GM12878 (cell line): ENCODE measurements around the gene SYPL1.

Experiments used
- CBX5 ChIP-seq: sonication (generic); IDR thresholded peaks from 2 replicates; pipeline ENCODE4 v1.6.1; 2016; ENCODE audit warnings: low read depth, moderate library complexity, mild to moderate bottlenecking, inconsistent platforms
- CHD1 ChIP-seq: IDR thresholded peaks from 2 replicates; pipeline ENCODE4 v1.6.1; 2012; ENCODE audit warnings: low read depth, low read length, improper control_type of control experiment
- E2F8 ChIP-seq: fragments of 450-650 bp; IDR thresholded peaks from 2 replicates; pipeline ENCODE4 v1.6.1; 2018; ENCODE audit warnings: mild to moderate bottlenecking, low read depth, moderate library complexity; ENCODE audit not compliant: partially characterized antibody
- EP300 ChIP-seq, 2 experiments: fragments of 150-350 bp in 1 of 2; IDR thresholded peaks; 2 replicates each; pipeline ENCODE4 v1.6.1; 2011 to 2012; ENCODE audit warnings: low read depth in 2 of 2, low read length in 2 of 2, borderline replicate concordance in 1 of 2, improper control_type of control experiment in 1 of 2, inconsistent platforms in 1 of 2; ENCODE audit not compliant: control insufficient read depth in 1 of 2
- FOXK2 ChIP-seq: fragments of 450-650 bp; IDR thresholded peaks from 2 replicates; pipeline ENCODE4 v1.6.1; 2017; ENCODE audit warnings: mild to moderate bottlenecking, moderate library complexity
- PRDM15 ChIP-seq: fragments of 450-650 bp; formaldehyde crosslinking; IDR thresholded peaks from 2 replicates; pipeline ENCODE4 v1.4.0; 2020; ENCODE audit warnings: mild to moderate bottlenecking, moderate library complexity
- RAD21 ChIP-seq: IDR thresholded peaks from 2 replicates; pipeline ENCODE4 v1.6.1; 2011; ENCODE audit warnings: mild to moderate bottlenecking, low read depth, low read length, moderate library complexity; ENCODE audit not compliant: insufficient read depth
- STAT1 ChIP-seq: fragments of 450-650 bp; conservative IDR thresholded peaks from 2 replicates; pipeline ENCODE4 v1.6.1; 2014; ENCODE audit warnings: antibody characterized with exemption, mild to moderate bottlenecking
- TF ChIP-seq, protein P1 (sequence below), 3 experiments: IDR thresholded peaks in 2 of 3; conservative IDR thresholded peaks in 1 of 3; 2 replicates each; pipeline ENCODE4 v1.5.1; 2011; ENCODE audit warnings: low read depth in 3 of 3, low read length in 3 of 3, mild to moderate bottlenecking in 3 of 3, control low read depth in 2 of 3, moderate library complexity in 2 of 3, inconsistent platforms in 1 of 3, mixed read lengths in 1 of 3; ENCODE audit not compliant: control insufficient read depth in 2 of 3, insufficient read depth in 1 of 3; ENCODE audit errors: extremely low read depth in 1 of 3

- TF ChIP-seq, protein P1, sequence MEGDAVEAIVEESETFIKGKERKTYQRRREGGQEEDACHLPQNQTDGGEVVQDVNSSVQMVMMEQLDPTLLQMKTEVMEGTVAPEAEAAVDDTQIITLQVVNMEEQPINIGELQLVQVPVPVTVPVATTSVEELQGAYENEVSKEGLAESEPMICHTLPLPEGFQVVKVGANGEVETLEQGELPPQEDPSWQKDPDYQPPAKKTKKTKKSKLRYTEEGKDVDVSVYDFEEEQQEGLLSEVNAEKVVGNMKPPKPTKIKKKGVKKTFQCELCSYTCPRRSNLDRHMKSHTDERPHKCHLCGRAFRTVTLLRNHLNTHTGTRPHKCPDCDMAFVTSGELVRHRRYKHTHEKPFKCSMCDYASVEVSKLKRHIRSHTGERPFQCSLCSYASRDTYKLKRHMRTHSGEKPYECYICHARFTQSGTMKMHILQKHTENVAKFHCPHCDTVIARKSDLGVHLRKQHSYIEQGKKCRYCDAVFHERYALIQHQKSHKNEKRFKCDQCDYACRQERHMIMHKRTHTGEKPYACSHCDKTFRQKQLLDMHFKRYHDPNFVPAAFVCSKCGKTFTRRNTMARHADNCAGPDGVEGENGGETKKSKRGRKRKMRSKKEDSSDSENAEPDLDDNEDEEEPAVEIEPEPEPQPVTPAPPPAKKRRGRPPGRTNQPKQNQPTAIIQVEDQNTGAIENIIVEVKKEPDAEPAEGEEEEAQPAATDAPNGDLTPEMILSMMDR (IDR thresholded peaks at IDR 0.05 in 2 of 3, conservative IDR thresholded peaks at IDR 0.05 in 1 of 3; ENCODE audit: control insufficient read depth in 2 of 3, extremely low read depth in 1 of 3, insufficient read depth in 1 of 3, low read depth in 3 of 3, low read length in 3 of 3): no peak
- TF ChIP-seq CHD1 (no peak), PRDM15 (no peak), E2F8 (no peak), FOXK2 (no peak), STAT1 (no peak), EP300 (IDR thresholded peaks at IDR 0.05; ENCODE audit: borderline replicate concordance in 1 of 2, control insufficient read depth in 1 of 2, low read depth in 2 of 2, low read length in 2 of 2) (no peak), CBX5 (no peak), RAD21 (no peak)
These were observed 42.5 kb downstream of the SYPL1 start for GRCh38 chr7:106069471-106070200.
